Right lobe of liver (tissue), 4 donors: ENCODE measurements around the gene GATD1.

Experiments used
- CTCF ChIP-seq, 4 donors: fragments of 200-600 bp in 3 of 4; fragments of 450-650 bp in 1 of 4; IDR thresholded peaks; one replicate each; pipeline versions ENCODE4 v1.5.1 to v1.8.0; 2016 to 2022; ENCODE audit warnings: antibody characterized with exemption in 4 of 4, mild to moderate bottlenecking in 2 of 4
- POLR2A ChIP-seq: fragments of 450-650 bp; IDR thresholded peaks from one replicate; pipeline ENCODE4 v1.6.1; 2017; ENCODE audit warnings: antibody characterized with exemption, mild to moderate bottlenecking
- donor health status: DM: no; HTN: no; CAD: no.
- donor health status: DM: no; HTN: no; CAD: no.
- donor health status: DM: no; HTN: yes; CAD: no.

- no peak for TF ChIP-seq CTCF (IDR thresholded peaks at IDR 0.05)
- TF ChIP-seq POLR2A: no peak
Measured at GRCh38 chr11:812390-812789, 35.1 kb upstream of the GATD1 start.
